OCI-LY3 (cell line): Measurements from ENCODE around the gene FAM241B.
A peak's percentile ranks its signal among the peaks of the same experiment; 100 is the strongest.

Experiments used
- H2AFZ ChIP-seq: fragments of 200-600, 300-600 bp; shearing (Covaris generic); 2 replicates; pipeline ENCODE4 v1.6.0; 2014; ENCODE audit warnings: antibody characterized with exemption, low read depth, low read length
- H3K27ac ChIP-seq: fragments of 200-600, 300-600 bp; sonication (generic); 2 replicates; pipeline ENCODE4 v1.5.1; 2014; ENCODE audit warnings: mild to moderate bottlenecking, low read length, moderate library complexity, mixed read lengths
- H3K27me3 ChIP-seq: fragments of 200-600, 300-600 bp; sonication (generic); 2 replicates; pipeline ENCODE4 v1.6.1; 2014; ENCODE audit warnings: low read depth, low read length, mixed read lengths
- H3K36me3 ChIP-seq: fragments of 200-600, 300-600 bp; sonication (generic); replicated peaks from 2 replicates; pipeline ENCODE3; 2014; ENCODE audit warnings: low read depth, low read length, mixed read lengths
- H3K4me1 ChIP-seq: fragments of 300-600, 200-600 bp; sonication (generic); 2 replicates; pipeline ENCODE4 v1.6.1; 2014; ENCODE audit warnings: low read length, mixed read lengths
- H3K4me2 ChIP-seq: fragments of 200-600, 300-600 bp; sonication (generic); 2 replicates; pipeline ENCODE4 v1.6.1; 2014; ENCODE audit warnings: low read length, mixed read lengths
- H3K4me3 ChIP-seq: fragments of 300-600, 200-600 bp; sonication (generic); 2 replicates; pipeline ENCODE4 v1.5.1; 2014; ENCODE audit warnings: antibody characterized with exemption, mild to moderate bottlenecking, low read length, moderate library complexity
- H3K79me2 ChIP-seq: fragments of 300-600, 200-600 bp; shearing (Covaris generic); 2 replicates; pipeline ENCODE4 v1.6.1; 2014; ENCODE audit warnings: mild to moderate bottlenecking, low read length, mixed read lengths
- H3K9ac ChIP-seq: fragments of 300-600, 200-600 bp; shearing (Covaris generic); 2 replicates; pipeline ENCODE4 v1.6.0; 2014; ENCODE audit warnings: mild to moderate bottlenecking, low read length, moderate library complexity
- H3K9me3 ChIP-seq: fragments of 200-600, 300-600 bp; shearing (Covaris generic); 2 replicates; pipeline ENCODE4 v1.6.1; 2014; ENCODE audit warnings: low read length, mixed read lengths; ENCODE audit not compliant: insufficient read depth
- H4K20me1 ChIP-seq: fragments of 200-600, 300-600 bp; sonication (generic); 2 replicates; pipeline ENCODE4 v1.6.1; 2016; ENCODE audit warnings: low read length, mixed read lengths; ENCODE audit not compliant: insufficient read depth
- CTCF ChIP-seq: fragments of 200-600, 300-600 bp; sonication (generic); IDR thresholded peaks from 2 replicates; pipeline ENCODE4 v1.5.1; 2014; ENCODE audit warnings: antibody characterized with exemption, low read length, low read depth
- EZH2phosphoT487 ChIP-seq: fragments of 200-600 bp; shearing (Covaris generic); IDR thresholded peaks from 2 replicates; pipeline ENCODE4 v1.6.1; 2018; ENCODE audit warnings: antibody characterized with exemption, mixed run types, low read depth

FAM241B gene

GRCh38 chr10:69636626-69637605 lies 6.9 kb downstream of the FAM241B start:
- Histone ChIP-seq H3K27ac (no peak overlapping the region), H3K4me2 (no peak overlapping the region)

GRCh38 chr10:69638642-69639041 lies 8.6 kb downstream of the FAM241B start:
- Histone ChIP-seq H3K36me3 (no peaks in the 10 kb centered on the region), H4K20me1 (no peaks in the 10 kb centered on the region), H3K79me2 (no peaks in the 10 kb centered on the region), H3K27ac (no peak overlapping the region), H2AFZ (no peak overlapping the region), H3K4me3 (no peak overlapping the region), H3K27me3 (no peaks in the 10 kb centered on the region), H3K9me3 (no peaks in the 10 kb centered on the region), H3K9ac (no peak overlapping the region), H3K4me1 (no peaks in the 10 kb centered on the region), H3K4me2 (no peak overlapping the region)
- TF ChIP-seq CTCF, result no peak
- TF ChIP-seq EZH2phosphoT487, result no peak

More at GRCh38 chr10:69636626-69637605, 6.9 kb downstream of the FAM241B start:
- no peaks in the 10 kb centered on the region for H4K20me1 ChIP-seq
- no peaks in the 10 kb centered on the region for H3K27me3 ChIP-seq
- H3K9me3 ChIP-seq, result no peaks in the 10 kb centered on the region
- no peaks in the 10 kb centered on the region for H3K36me3 ChIP-seq
- H3K4me1 ChIP-seq, result no peaks in the 10 kb centered on the region
- no peak overlapping the region for H3K4me3 ChIP-seq
- H3K79me2 ChIP-seq, result no peaks in the 10 kb centered on the region
- H2AFZ ChIP-seq, result no peak overlapping the region
- peak; percentile 46 for TF ChIP-seq CTCF
- TF ChIP-seq EZH2phosphoT487, result no peak
- H3K9ac ChIP-seq, result no peak overlapping the region

GRCh38 chr10:69639291-69640195 lies 9.5 kb downstream of the FAM241B start:
- Histone ChIP-seq H3K27me3 (no peaks in the 10 kb centered on the region), H4K20me1 (no peaks in the 10 kb centered on the region), H3K4me1 (no peaks in the 10 kb centered on the region), H3K9me3 (no peaks in the 10 kb centered on the region), H3K9ac (no peak overlapping the region), H3K27ac (no peak overlapping the region), H3K36me3 (no peaks in the 10 kb centered on the region), H3K79me2 (no peaks in the 10 kb centered on the region), H3K4me3 (no peak overlapping the region), H3K4me2 (no peak overlapping the region), H2AFZ (no peak overlapping the region)
- TF ChIP-seq EZH2phosphoT487 (no peak), CTCF (peak; percentile 79)
